ENCODE measurements around the gene SPOCK3.
"Not testable (repeated sequence)": the region's sequence is repeated elsewhere in the genome, so short reads cannot be mapped to it uniquely, and the experiment has no call there.

SPOCK3 gene

DNA sequence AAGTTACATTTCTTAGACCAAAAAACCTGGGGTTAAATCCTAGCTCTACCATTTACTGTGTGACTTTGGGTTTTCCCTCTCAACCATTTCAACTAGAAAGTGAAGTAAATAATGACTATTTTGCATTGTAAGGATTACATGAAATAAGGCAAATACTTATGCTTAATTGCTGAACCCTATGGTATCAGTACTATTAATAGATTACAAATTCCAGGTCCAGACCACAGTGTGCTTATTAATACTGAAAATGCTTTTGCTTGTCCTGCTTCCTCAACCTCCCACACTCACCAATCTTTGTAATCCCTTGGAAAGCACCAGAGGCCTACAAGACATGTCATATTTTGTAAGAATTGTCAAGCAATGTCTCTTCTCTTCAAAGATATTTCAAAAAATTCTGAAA lies 456.5 kb downstream of the SPOCK3 start:
- H3K4me1 ChIP-seq (ENCODE audit: control insufficient read depth, insufficient read depth, low read length, unreplicated experiment) = no peaks in the 10 kb centered on the region
- H3K36me3 ChIP-seq (ENCODE audit: insufficient read depth, low read length) = no peaks in the 10 kb centered on the region
- no peak overlapping the region for H3K4me3 ChIP-seq (ENCODE audit: low read depth, low read length)
- no peaks in the 10 kb centered on the region for H3K79me2 ChIP-seq (ENCODE audit: control insufficient read depth, insufficient read depth, low read length, unreplicated experiment)
- H3K27me3 ChIP-seq (ENCODE audit: insufficient read depth, low read length) = 0 out of 2 replicates have a peak, but pooled peaks cover 6% of the 10 kb centered on the region
- H3K27ac ChIP-seq (ENCODE audit: low read depth, low read length) = no peak overlapping the region
- H2AFZ ChIP-seq (ENCODE audit: low read length, unreplicated experiment) = no peak overlapping the region

DNA sequence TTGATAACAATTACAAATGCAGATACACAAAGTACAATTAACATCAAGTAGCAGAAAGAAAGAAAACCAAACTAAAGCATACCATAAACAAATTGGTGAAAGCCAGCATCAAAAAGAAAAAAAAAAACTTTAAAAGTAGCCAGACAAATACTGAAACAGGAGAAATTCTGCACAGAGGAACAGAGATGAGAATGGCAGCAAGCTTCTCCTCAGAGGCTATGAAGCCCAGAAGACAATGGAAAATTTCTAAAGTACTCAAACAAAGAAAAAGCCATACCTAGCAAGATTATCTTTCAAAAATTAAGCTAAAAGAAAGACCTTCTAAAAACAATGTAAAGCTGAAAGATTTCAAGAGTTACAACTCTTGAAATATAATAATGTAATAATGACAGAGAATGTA lies 471.3 kb downstream of the SPOCK3 start:
- Histone ChIP-seq H3K27ac (ENCODE audit: low read depth, low read length) (no peak overlapping the region), H3K79me2 (ENCODE audit: control insufficient read depth, insufficient read depth, low read length, unreplicated experiment) (no peaks in the 10 kb centered on the region), H2AFZ (ENCODE audit: low read length, unreplicated experiment) (no peak overlapping the region), H3K4me1 (ENCODE audit: control insufficient read depth, insufficient read depth, low read length, unreplicated experiment) (no peaks in the 10 kb centered on the region), H3K36me3 (ENCODE audit: insufficient read depth, low read length) (no peaks in the 10 kb centered on the region), H3K4me3 (ENCODE audit: low read depth, low read length) (no peak overlapping the region), H3K27me3 (ENCODE audit: insufficient read depth, low read length) (no peaks in the 10 kb centered on the region)

DNA sequence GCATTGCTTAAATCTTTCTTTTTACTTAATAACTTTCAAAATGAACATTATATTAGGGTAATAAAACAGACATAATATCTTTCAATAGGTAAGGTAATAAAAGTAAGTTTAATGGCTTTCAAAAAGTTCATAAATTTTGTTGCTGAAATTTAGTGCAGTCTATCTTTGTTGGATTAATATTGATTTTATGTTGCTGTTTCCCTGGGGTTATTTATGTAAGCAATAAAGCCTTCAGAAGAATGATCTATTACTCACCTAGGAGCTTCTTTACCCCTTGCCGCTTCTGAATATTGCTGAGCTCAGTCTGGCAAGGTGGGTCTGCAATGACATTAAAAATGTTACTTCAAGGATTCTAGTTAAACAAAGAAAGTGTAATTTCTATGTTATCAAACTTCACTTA lies 492.6 kb downstream of the SPOCK3 start:
- Histone ChIP-seq H3K4me3 (ENCODE audit: low read depth, low read length) (no peak overlapping the region), H3K79me2 (ENCODE audit: control insufficient read depth, insufficient read depth, low read length, unreplicated experiment) (no peaks in the 10 kb centered on the region), H2AFZ (ENCODE audit: low read length, unreplicated experiment) (no peak overlapping the region), H3K4me1 (ENCODE audit: control insufficient read depth, insufficient read depth, low read length, unreplicated experiment) (no peaks in the 10 kb centered on the region), H3K27ac (ENCODE audit: low read depth, low read length) (no peak overlapping the region), H3K36me3 (ENCODE audit: insufficient read depth, low read length) (no peaks in the 10 kb centered on the region), H3K27me3 (ENCODE audit: insufficient read depth, low read length) (no peaks in the 10 kb centered on the region)

DNA sequence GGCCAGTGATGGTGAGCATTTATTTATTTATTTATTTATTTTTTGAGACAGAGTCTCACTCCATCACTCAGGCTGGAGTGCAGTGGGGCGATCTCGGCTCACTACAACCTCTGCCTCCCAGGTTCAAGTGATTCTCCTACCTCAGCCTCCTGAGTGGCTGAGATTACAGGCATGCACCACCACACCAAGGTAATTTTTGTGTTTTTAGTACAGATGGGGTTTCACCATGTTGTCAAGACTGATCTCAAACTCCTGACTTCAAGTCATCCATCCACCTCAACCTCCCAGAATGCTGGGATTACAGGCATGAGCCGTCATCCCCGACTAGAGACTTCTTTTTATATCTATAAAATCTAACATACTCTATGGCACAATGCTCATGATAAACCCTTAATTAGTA lies 495.1 kb downstream of the SPOCK3 start:
- H3K4me3 ChIP-seq (ENCODE audit: low read depth, low read length); H3K4me1 ChIP-seq (ENCODE audit: control insufficient read depth, insufficient read depth, low read length, unreplicated experiment); H3K79me2 ChIP-seq (ENCODE audit: control insufficient read depth, insufficient read depth, low read length, unreplicated experiment); H2AFZ ChIP-seq (ENCODE audit: low read length, unreplicated experiment); H3K36me3 ChIP-seq (ENCODE audit: insufficient read depth, low read length); H3K27ac ChIP-seq (ENCODE audit: low read depth, low read length); H3K27me3 ChIP-seq (ENCODE audit: insufficient read depth, low read length): not testable (repeated sequence)

DNA sequence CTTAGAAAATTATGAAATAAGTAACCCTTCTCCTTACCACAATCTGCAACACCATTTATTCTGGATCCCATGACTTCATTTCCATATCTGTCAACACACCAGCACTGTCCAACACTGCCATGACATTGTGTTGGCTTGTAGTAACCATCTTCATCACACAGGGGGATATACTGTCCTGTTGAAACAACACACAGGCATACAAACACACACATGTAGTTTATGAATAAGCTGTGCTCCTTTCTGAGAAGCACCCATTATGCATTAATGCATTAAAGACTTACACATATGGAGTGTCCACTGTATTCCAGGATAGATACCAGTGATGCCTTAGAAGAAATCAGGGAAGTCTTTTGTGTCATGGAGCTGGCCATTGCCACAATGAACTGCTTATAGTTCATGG lies 496.9 kb downstream of the SPOCK3 start:
- Histone ChIP-seq H3K79me2 (ENCODE audit: control insufficient read depth, insufficient read depth, low read length, unreplicated experiment) (no peaks in the 10 kb centered on the region), H3K4me3 (ENCODE audit: low read depth, low read length) (no peak overlapping the region), H3K27me3 (ENCODE audit: insufficient read depth, low read length) (no peaks in the 10 kb centered on the region), H3K36me3 (ENCODE audit: insufficient read depth, low read length) (no peaks in the 10 kb centered on the region), H2AFZ (ENCODE audit: low read length, unreplicated experiment) (no peak overlapping the region), H3K4me1 (ENCODE audit: control insufficient read depth, insufficient read depth, low read length, unreplicated experiment) (no peaks in the 10 kb centered on the region), H3K27ac (ENCODE audit: low read depth, low read length) (no peak overlapping the region)

DNA sequence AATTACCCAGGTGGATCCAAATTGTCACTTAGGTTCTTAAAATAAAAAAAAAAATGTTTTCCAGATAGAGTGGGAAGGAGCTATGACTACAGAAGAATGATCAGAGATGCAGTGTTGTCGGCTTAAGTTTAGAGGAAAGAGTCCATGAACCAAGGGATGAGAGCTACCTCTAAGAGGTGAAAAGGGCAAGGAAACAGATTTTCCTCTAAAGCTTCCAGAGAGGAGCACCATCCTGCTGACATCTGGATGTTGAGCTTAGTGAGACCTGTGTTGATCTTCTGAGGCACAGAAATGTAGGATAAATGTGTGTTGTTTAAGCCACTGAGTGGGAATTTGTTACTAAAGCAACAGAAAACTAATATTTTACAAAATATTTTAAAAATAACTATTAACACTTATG lies 498.7 kb downstream of the SPOCK3 start:
- Histone ChIP-seq H2AFZ (ENCODE audit: low read length, unreplicated experiment) (no peak overlapping the region), H3K79me2 (ENCODE audit: control insufficient read depth, insufficient read depth, low read length, unreplicated experiment) (no peaks in the 10 kb centered on the region), H3K27ac (ENCODE audit: low read depth, low read length) (no peak overlapping the region), H3K4me3 (ENCODE audit: low read depth, low read length) (no peak overlapping the region), H3K27me3 (ENCODE audit: insufficient read depth, low read length) (no peaks in the 10 kb centered on the region), H3K36me3 (ENCODE audit: insufficient read depth, low read length) (no peaks in the 10 kb centered on the region), H3K4me1 (ENCODE audit: control insufficient read depth, insufficient read depth, low read length, unreplicated experiment) (no peaks in the 10 kb centered on the region)

DNA sequence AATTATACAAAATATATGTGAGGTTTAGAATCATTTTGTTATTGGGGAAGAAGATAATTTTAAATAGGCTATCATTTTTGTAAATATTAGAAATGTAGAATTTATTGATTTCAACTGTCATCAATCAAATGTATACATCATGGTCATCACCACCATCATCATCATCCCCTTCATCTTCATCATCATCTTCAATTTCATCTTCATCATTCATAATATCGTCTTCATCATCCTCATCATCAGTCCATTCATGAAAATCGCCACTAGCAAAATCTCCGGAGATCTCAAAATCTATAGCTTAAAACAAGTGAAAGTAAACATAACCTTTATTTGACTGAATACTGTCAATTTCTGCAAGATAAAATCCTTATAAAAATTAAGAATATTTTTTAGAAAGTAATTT lies 499.5 kb downstream of the SPOCK3 start:
- Histone ChIP-seq H3K27ac (ENCODE audit: low read depth, low read length) (no peak overlapping the region), H3K79me2 (ENCODE audit: control insufficient read depth, insufficient read depth, low read length, unreplicated experiment) (no peaks in the 10 kb centered on the region), H3K36me3 (ENCODE audit: insufficient read depth, low read length) (no peaks in the 10 kb centered on the region), H3K27me3 (ENCODE audit: insufficient read depth, low read length) (0 out of 2 replicates have a peak, but pooled peaks cover under 1% of the 10 kb centered on the region), H2AFZ (ENCODE audit: low read length, unreplicated experiment) (no peak overlapping the region), H3K4me1 (ENCODE audit: control insufficient read depth, insufficient read depth, low read length, unreplicated experiment) (no peaks in the 10 kb centered on the region), H3K4me3 (ENCODE audit: low read depth, low read length) (no peak overlapping the region)

DNA sequence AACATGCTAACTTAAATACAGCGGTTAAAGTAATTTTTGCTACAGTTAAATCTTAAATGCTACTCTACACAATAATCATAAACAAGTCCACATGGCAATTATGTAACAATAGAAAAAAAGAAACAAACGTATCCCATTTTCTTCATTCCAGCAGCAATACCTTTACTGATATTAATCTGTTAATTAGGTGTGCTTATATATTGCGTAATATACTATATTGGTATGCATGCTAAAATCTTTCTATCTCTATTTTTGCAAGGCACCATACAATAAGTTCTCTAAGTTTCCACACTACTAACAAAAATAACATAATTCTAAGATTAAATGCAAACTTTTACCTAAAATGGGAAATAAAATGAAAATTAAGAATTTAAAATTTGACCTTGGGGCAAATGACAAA lies 500.6 kb downstream of the SPOCK3 start:
- no peaks in the 10 kb centered on the region for H3K79me2 ChIP-seq (ENCODE audit: control insufficient read depth, insufficient read depth, low read length, unreplicated experiment)
- no peak overlapping the region for H2AFZ ChIP-seq (ENCODE audit: low read length, unreplicated experiment)
- 0 out of 2 replicates have a peak, but pooled peaks cover 6% of the 10 kb centered on the region for H3K27me3 ChIP-seq (ENCODE audit: insufficient read depth, low read length)
- H3K27ac ChIP-seq (ENCODE audit: low read depth, low read length) = no peak overlapping the region
- H3K36me3 ChIP-seq (ENCODE audit: insufficient read depth, low read length) = no peaks in the 10 kb centered on the region
- H3K4me1 ChIP-seq (ENCODE audit: control insufficient read depth, insufficient read depth, low read length, unreplicated experiment) = no peaks in the 10 kb centered on the region
- H3K4me3 ChIP-seq (ENCODE audit: low read depth, low read length) = no peak overlapping the region

DNA sequence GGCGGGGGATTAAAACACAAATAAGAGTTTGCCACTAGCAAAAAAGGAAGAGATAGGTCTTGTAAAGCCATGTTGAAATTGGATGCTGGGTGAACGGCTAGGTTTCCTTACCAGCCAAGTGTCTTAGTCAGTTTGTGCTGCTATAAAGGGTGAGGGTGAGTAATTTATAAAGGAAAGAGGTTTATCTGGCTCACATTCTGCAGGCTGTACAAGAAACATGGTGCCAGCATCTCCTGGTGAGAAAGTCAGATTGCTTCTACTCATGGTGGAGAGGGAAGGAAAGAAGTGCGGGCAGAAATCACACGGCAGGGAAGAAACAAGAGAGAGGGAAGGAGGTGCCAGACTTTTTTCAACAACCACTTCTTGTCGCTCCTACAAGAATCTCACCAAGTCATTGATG lies 507.5 kb downstream of the SPOCK3 start:
- peaks cover 11% of the 10 kb centered on the region; the same call in 1 of the 2 replicates for H3K27me3 ChIP-seq (ENCODE audit: insufficient read depth, low read length)
- no peak overlapping the region for H3K4me3 ChIP-seq (ENCODE audit: low read depth, low read length)
- no peak overlapping the region for H2AFZ ChIP-seq (ENCODE audit: low read length, unreplicated experiment)
- no peaks in the 10 kb centered on the region for H3K36me3 ChIP-seq (ENCODE audit: insufficient read depth, low read length)
- no peaks in the 10 kb centered on the region for H3K79me2 ChIP-seq (ENCODE audit: control insufficient read depth, insufficient read depth, low read length, unreplicated experiment)
- H3K27ac ChIP-seq (ENCODE audit: low read depth, low read length) = no peak overlapping the region
- no peaks in the 10 kb centered on the region for H3K4me1 ChIP-seq (ENCODE audit: control insufficient read depth, insufficient read depth, low read length, unreplicated experiment)

DNA sequence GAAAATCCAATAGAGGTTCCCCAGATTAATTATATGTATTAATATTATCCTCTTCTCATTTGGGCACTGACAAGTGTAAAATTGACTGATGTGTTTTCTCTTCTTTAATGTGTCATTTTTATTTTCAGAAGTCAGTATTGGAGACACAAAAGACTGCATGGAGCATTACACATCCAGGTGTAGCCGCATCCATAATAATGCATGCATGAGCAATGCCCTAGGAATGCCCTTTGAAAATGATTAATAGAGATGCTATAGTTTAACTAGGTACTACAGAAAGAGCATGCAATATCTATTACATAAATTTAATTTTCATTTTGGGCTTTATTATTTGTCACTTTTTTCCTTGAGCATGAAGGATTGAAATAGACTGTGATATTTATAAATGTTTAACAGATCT lies 509.9 kb downstream of the SPOCK3 start:
- Histone ChIP-seq H3K79me2 (ENCODE audit: control insufficient read depth, insufficient read depth, low read length, unreplicated experiment) (no peaks in the 10 kb centered on the region), H3K36me3 (ENCODE audit: insufficient read depth, low read length) (no peaks in the 10 kb centered on the region), H3K4me3 (ENCODE audit: low read depth, low read length) (no peak overlapping the region), H3K27me3 (ENCODE audit: insufficient read depth, low read length) (peaks cover 6% of the 10 kb centered on the region; the same call in 1 of the 2 replicates), H3K4me1 (ENCODE audit: control insufficient read depth, insufficient read depth, low read length, unreplicated experiment) (no peaks in the 10 kb centered on the region), H3K27ac (ENCODE audit: low read depth, low read length) (no peak overlapping the region), H2AFZ (ENCODE audit: low read length, unreplicated experiment) (no peak overlapping the region)

DNA sequence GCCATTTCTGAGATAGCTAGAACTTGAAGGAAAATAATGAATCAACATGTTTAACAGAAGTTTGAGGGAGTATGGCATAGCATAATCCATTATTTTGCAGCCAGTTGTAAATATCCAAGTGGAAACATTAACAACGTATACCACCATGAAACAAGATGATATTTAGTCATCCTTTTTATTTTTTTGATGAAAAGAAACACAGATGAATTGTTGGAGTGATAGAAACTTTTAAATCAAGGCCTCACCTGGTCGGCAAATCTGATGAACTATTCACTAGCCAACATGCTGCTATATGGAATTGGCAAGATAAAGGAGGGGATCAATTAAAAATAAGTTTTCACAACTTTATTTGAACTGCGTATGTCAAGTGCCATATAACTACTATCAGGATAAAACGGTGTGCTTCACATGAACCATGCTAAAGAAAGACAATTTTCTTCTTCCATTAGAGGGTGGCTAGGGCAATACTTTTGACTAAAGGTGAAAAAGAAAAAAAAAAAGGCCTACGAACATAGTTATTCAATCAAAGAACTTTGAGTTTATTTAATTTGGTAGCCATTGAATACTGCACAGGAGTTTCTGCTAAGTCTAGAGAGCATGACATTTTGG lies 510.7 kb downstream of the SPOCK3 start:
- Histone ChIP-seq H3K4me3 (ENCODE audit: low read depth, low read length) (no peak overlapping the region), H3K79me2 (ENCODE audit: control insufficient read depth, insufficient read depth, low read length, unreplicated experiment) (no peaks in the 10 kb centered on the region), H3K4me1 (ENCODE audit: control insufficient read depth, insufficient read depth, low read length, unreplicated experiment) (no peaks in the 10 kb centered on the region), H2AFZ (ENCODE audit: low read length, unreplicated experiment) (peak overlapping the region; percentile 39), H3K36me3 (ENCODE audit: insufficient read depth, low read length) (no peaks in the 10 kb centered on the region), H3K27me3 (ENCODE audit: insufficient read depth, low read length) (peaks cover 5% of the 10 kb centered on the region; the same call in 1 of the 2 replicates), H3K27ac (ENCODE audit: low read depth, low read length) (no peak overlapping the region)

All from ACC112 (cell line).